K562 (cell line): ENCODE data around the gene AP5Z1. TPM values are rescaled to one million over a fixed set of nuclear protein-coding genes. Genes with fewer than 3 reads are reported as not detected.

ENCODE experiments used
- ATF3 ChIP-seq, 2 experiments: fragments of 450-650 bp in 1 of 2; sonication (generic) in 1 of 2; formaldehyde crosslinking in 1 of 2; IDR thresholded peaks in 1 of 2; conservative IDR thresholded peaks in 1 of 2; 2 replicates each; pipeline versions ENCODE4 v1.6.1 to v1.8.1; 2016 to 2023; ENCODE audit warnings: mild to moderate bottlenecking in 2 of 2, moderate library complexity in 2 of 2, inconsistent platforms in 1 of 2, missing genetic modification reagents in 1 of 2
- BRD9 ChIP-seq: fragments of 450-650 bp; IDR thresholded peaks from 2 replicates; pipeline ENCODE4 v1.6.1; 2018; ENCODE audit warnings: low read depth; ENCODE audit not compliant: partially characterized antibody
- CREB5 ChIP-seq: fragments of 250-450 bp; sonication (Bioruptor Pico); IDR thresholded peaks from 2 replicates; pipeline ENCODE4 v1.5.0; 2020; ENCODE audit warnings: mild to moderate bottlenecking
- E2F4 ChIP-seq: sonication (generic); formaldehyde crosslinking; IDR thresholded peaks from 2 replicates; pipeline ENCODE4 v1.8.0; 2022; ENCODE audit warnings: mild to moderate bottlenecking, low read depth, missing genetic modification reagents
- KAT7 ChIP-seq: sonication (generic); formaldehyde crosslinking; IDR thresholded peaks from 2 replicates; pipeline ENCODE4 v1.8.0; 2022; ENCODE audit warnings: missing genetic modification reagents, mild to moderate bottlenecking, borderline replicate concordance
- KDM2B ChIP-seq: fragments of 250-450 bp; sonication (Bioruptor Pico); IDR thresholded peaks from 2 replicates; pipeline ENCODE4 v1.8.0; 2021; ENCODE audit warnings: mild to moderate bottlenecking, moderate library complexity
- NCOA2 ChIP-seq, 2 experiments: fragments of 450-650 bp; IDR thresholded peaks; 2 replicates each; pipeline ENCODE4 v1.6.1; 2018; ENCODE audit warnings: mild to moderate bottlenecking in 2 of 2, moderate library complexity in 1 of 2; ENCODE audit not compliant: partially characterized antibody in 2 of 2
- NR3C1 ChIP-seq: sonication (generic); formaldehyde crosslinking; IDR thresholded peaks from 2 replicates; pipeline ENCODE4 v1.8.1; 2022; ENCODE audit warnings: missing genetic modification reagents
- PTRF ChIP-seq: fragments of 450-650 bp; IDR thresholded peaks from 2 replicates; pipeline ENCODE4 v1.6.1; 2016; ENCODE audit warnings: mild to moderate bottlenecking, missing genetic modification characterization, missing compliant biosample characterization
- PYGO2 ChIP-seq: fragments of 450-650 bp; IDR thresholded peaks from 2 replicates; pipeline ENCODE4 v1.6.1; 2016; ENCODE audit warnings: mild to moderate bottlenecking, missing genetic modification characterization, moderate library complexity, missing compliant biosample characterization
- SLC30A9 ChIP-seq: fragments of 250-450 bp; sonication (Bioruptor Pico); IDR thresholded peaks from 2 replicates; pipeline ENCODE4 v1.8.0; 2022; ENCODE audit warnings: mild to moderate bottlenecking, moderate library complexity
- THAP12 ChIP-seq: fragments of 250-450 bp; sonication (Bioruptor Pico); IDR thresholded peaks from 2 replicates; pipeline ENCODE4 v1.9.0; 2021; ENCODE audit warnings: mild to moderate bottlenecking, inconsistent platforms
- ZFX ChIP-seq: sonication (generic); formaldehyde crosslinking; IDR thresholded peaks from 2 replicates; pipeline ENCODE4 v1.8.0; 2022; ENCODE audit warnings: mild to moderate bottlenecking, missing genetic modification reagents, moderate library complexity
- ZNF75A ChIP-seq: fragments of 450-650 bp; formaldehyde crosslinking; IDR thresholded peaks from 2 replicates; pipeline ENCODE4 v1.4.0; 2020; ENCODE audit warnings: mild to moderate bottlenecking
- polyA plus RNA-seq, 8 experiments: library from polyadenylated mRNA; depleted of rRNA in 4 of 8; stranded (reverse) in 5 of 8; unstranded in 3 of 8; fragments of >200 nt; fragmentation: Nextera tagmentation in 2 of 8; fragmentation: Illumina TruSeq in 1 of 8; extraction: Ambion mirVana in 2 of 8; extraction: Trizol in 1 of 8; gene quantifications; 2 replicates each; pipeline versions ENCODE4 v1.2.1 to v1.2.3, GENCODE V29; 2011 to 2014; ENCODE audit warnings: inconsistent platforms in 1 of 8, missing spikeins in 1 of 8
- total RNA-seq, 7 experiments: library from RNA; depleted of rRNA in 6 of 7; stranded (reverse); fragments of >200 nt in 6 of 7; fragmentation: Illumina TruSeq in 2 of 7; extraction: Trizol in 2 of 7; gene quantifications; 2 replicates each; pipeline versions ENCODE4 v1.2.1 to v1.2.3, GENCODE V29; 2011 to 2021; ENCODE audit warnings: low replicate concordance in 1 of 7

Gene AP5Z1
- total and polyA plus RNA-seq, 9 of the 15 experiments (the other 6 are each of a cell fraction or from before 2014, with no cell fraction given) = 0.06 to 31.1 (median 6.4) TPM

GRCh38 chr7:4745265-4745919, 30.0 kb upstream of the AP5Z1 start (continued):
- TF ChIP-seq ATF3 (IDR thresholded peaks at IDR 0.05) = no peak
- TF ChIP-seq ATF3 (CRISPR knock-in tag; conservative IDR thresholded peaks at IDR 0.05) = no peak
- no peak for TF ChIP-seq KAT7
- no peak for TF ChIP-seq SLC30A9
- no peak for TF ChIP-seq E2F4 (CRISPR knock-in tag)
- no peak for TF ChIP-seq BRD9
- no peak for TF ChIP-seq NR3C1
- TF ChIP-seq KDM2B = no peak
- no peak for TF ChIP-seq PYGO2 (tag)
- no peak for TF ChIP-seq CREB5 (CRISPR knock-in tag)
- TF ChIP-seq ZFX (CRISPR knock-in tag) = no peak
- no peak for TF ChIP-seq ZNF75A (CRISPR knock-in tag)
- TF ChIP-seq NCOA2 (IDR thresholded peaks at IDR 0.05; ENCODE audit: partially characterized antibody in 2 of 2) = no peak
- no peak for TF ChIP-seq THAP12 (CRISPR knock-in tag)
- TF ChIP-seq PTRF (tag) = no peak
